SK-N-MC (cell line): ENCODE results near the gene HCN1.

Experiments used
- EZH2 ChIP-seq: fragments of 200-600 bp; sonication (generic); IDR thresholded peaks from one replicate; pipeline ENCODE4 v1.6.1; 2017; ENCODE audit warnings: antibody characterized with exemption
- FOXP2 ChIP-seq: optimal IDR thresholded peaks from 2 replicates; pipeline ENCODE3; 2011; ENCODE audit warnings: mild to moderate bottlenecking, moderate library complexity; ENCODE audit not compliant: insufficient read depth; ENCODE audit errors: extremely low read length, control extremely low read depth

GRCh38 chr5:45408067-45408466, 288.1 kb downstream of the HCN1 start:
- no peak for TF ChIP-seq EZH2
- TF ChIP-seq FOXP2, result no peak
